Measurements from ENCODE around the gene SKIL.
A peak's percentile ranks its signal among the peaks of the same experiment; 100 is the strongest.

SKIL gene

DNA sequence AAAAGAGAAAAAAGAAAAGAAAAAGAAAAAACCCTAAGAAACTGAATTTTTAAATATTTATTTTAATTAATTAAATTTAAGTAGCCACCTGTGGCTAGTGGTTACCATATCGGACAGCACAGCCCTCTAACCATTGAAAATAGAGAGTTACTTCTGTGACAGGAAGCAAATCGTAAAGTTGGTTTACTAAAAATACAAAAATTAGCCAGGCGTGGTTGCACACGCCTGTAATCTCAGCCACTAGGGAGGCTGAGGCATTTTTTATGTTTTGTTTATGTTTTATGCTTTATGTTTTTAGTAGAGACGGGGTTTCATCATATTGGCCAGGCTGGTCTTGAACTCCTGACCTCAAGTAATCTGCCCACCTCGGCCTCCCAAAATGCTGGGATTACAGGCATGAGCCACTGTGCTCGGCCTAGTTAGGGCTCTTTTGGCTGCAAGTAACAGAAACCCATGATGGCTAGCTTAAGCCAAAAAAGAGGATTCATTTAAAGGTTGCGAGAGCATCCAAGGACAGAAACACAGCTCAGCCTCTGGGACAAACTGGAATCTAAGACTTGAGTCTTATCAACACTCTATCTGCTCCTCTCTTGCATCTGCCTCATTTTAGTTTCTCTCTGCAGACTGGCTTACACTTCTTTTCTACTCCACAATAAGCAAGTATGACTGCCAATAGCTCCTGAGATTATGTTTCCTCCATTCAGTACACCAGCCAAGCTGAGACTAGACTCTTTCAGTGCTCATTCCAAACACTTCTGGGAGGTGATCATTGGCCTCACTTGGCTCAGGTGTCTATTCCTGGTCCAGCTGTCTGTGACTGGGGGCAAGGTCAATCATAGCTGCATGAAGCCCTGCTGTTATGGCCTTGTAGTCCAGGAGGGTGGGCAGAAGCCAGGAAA lies 6.8 kb upstream of the SKIL start:
- no peak for DNase-seq (ENCODE audit: low spot score)

DNA sequence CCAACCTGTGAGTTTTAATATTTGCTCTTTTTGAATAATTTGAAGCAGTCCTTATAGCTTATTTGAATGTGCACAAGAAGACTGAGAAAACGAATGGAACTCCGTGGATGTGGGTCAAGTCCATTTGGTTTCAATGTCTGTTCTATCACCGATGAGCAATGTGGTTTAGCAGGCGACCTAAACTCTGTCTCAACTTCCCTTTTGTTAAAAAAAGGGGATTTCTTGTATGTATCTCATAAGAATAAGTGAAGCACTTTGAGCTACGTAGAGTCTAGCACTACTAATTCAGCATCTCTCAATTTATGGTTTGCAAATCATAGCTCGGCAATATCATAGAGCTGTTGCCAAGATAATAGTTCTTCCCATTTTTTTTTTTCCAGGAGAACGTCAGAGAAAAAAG lies 4.6 kb upstream of the SKIL start:
- no peak for DNase-seq (ENCODE audit: low spot score)

DNA sequence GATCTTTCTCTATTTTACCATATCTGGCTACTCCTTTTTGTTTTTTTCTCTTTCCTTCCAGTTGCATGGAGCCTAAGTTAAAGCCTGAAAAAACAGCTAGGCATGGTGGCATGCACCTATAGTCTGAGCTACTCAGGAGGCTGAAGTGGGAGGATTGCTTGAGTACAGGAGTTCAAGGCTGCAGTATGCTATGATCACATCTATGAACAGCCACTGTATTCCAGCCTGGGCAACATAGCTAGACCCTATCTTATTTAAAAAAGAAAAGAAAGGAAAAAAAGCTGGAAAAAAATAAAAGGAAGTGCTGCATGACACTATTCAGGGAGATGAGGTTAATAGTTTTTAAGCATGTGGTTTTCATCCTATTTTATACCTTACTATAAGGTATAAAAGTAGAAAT lies 4.0 kb upstream of the SKIL start:
- DNase-seq (ENCODE audit: low spot score), result no peak

DNA sequence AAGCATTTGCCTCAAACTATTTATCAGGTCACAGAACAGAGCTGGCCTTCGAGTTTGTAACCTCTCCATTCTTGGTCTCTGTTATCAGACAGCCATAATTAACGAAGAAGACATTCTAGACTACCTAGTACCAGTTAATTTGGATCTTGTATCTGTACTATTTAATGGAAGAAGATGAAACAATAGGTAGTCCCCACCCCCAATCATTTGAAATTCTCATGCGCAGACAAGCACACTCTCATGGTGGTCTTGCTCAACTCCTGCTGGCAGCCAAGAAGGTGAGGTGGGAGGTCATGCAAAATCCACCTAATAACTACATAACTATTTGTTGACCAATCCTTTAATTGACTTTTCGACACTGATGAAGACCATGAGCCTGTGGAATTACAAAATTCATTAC lies 2.8 kb upstream of the SKIL start:
- no peak for DNase-seq (ENCODE audit: low spot score)

DNA sequence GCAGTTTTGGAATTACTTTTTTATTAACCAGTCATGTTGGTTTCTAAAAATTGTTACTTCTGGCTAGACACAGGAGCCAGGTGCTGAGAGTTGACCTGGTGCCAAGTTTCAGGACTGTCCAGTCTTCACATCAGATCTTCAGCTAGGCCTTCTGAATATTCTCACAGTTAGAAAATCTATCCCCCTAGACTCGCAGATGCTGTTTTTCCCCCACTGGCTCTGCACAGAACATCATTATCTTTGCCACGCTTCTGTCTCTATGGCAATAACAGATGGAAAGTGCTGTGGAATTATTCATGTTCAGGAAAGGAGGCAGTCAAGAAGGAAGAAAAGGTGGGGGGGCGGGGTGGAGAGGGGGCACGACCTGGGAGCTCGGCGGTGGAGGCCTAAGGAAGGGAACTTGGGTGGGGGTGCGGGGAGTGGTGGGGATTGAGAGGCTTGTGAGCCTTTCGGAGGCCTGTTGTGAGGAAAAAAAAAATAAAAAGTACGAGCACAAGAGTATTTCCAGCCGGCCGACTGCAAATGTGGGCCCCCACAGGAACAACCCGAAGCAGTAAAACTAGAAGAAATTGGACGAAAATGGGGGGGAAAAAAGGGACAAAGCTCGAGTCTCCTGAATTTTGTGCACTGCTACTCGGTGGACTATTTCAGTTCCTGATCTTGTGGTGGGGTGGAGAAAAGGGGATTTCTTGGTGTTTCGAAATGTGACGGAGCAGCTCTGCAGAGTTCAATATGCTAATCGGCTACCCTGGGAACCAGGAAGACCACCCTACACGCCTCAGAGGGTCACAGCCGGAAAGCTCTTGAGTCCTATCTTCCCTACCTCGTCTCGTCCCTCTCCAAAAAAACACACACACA lies 1.5 kb upstream of the SKIL start:
- no peak for DNase-seq (ENCODE audit: low spot score)

DNA sequence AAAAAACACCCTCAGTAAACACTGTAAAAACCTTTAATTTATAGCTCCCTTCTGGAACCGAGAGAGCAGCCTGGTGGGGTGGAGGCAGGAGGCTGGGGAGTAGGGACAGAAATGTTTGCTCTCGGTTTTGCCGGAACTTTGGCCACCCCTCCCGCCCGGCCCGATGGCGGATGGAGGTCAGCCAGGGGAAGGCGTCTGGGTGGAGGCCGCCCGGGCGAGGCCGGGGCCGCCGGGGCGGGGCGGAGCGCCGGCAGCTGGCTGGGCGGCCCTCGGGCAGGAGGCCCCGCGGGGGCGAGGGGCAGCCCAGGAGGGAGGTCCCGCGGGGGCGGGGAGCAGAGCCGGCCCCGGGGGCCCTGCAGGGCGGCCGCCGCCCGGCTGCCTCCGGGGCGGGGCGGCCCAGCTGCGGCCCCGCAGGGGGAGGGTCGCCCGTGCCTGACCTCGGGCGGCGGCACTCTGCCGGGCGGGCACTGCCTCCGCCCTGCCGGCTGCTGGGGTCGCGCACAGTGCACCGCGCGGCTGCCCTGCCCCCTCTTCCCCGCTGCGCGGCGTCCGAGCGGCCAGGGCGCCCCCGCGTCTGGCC lies 829 bp upstream of the SKIL start:
- DNase-seq (ENCODE audit: low spot score), result peak; percentile 59

DNA sequence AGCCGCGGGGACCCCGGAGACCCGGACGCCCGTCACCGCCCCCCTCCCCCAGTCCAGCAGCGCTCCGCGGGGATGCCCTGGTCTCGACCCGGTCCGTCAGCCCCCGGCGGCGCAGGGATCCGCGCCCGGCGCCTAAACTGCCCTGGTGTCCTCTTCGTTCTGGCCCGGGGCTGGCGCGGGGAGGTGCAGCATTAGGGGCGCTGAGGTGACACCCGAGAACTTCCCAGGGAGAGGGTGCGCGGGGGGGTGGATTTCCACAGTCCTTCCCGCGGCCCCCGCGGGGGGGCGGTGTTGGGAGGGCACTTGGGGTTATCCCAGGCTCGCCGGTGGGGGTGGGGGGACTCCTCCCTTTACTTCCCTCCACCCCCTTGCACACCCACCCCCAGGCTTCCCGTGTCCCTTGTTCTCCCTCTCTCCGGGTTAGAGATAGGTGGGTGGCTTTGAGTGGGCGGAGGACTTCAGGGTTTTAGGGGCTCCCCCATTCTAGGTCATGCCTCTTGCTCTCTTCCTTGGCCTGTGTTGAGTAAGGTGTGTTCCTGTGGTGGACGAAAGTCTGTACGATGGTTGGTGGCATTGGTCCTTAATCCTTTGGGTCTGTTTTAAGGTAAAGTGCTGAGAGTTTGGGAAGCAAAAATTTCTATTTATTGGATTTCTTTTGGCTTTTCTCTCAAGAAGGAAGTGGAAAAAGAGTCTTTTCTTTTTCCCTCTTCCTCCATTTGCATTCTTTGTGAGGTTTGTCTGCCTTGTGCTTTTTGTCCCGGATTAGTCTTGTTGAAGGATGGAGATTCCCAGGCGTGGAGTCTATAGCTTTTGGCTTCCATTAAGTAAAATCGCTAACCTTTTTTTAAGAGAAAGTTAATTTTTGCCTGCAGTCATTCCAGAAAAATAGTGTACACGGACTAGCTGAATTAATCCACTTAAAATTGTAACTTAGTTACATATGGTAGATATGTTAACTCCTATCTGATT lies 811 bp downstream of the SKIL start:
- DNase-seq (ENCODE audit: low spot score), result no peak

DNA sequence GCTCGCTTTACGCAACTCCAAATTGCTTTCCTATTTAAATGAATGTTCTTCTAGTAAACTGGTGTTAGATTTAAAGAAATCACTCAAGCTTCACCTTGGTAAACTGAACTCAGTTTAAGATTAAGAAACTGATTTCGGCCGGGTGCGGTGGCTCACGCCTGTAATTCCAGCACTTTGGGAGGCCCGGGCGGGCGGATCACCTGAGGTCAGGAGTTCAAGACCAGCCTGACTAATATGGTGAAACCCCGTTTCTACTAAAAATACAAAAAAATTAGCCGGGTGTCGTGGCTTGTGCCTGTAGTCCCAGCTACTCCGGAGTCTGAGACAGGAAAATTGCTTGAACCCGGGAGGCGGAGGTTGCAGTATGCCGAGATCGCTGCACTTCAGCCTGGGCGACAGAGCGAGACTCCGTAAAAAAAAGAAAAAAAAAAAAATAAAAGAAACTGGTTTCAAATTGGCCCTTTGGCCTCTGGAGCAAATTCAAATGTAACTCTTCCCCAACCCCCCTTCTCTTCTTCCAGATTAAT lies 1.7 kb downstream of the SKIL start:
- DNase-seq (ENCODE audit: low spot score), result no peak

DNA sequence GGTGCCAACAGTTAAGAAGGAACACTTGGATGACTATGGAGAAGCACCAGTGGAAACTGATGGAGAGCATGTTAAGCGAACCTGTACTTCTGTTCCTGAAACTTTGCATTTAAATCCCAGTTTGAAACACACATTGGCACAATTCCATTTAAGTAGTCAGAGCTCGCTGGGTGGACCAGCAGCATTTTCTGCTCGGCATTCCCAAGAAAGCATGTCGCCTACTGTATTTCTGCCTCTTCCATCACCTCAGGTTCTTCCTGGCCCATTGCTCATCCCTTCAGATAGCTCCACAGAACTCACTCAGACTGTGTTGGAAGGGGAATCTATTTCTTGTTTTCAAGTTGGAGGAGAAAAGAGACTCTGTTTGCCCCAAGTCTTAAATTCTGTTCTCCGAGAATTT lies 3.0 kb downstream of the SKIL start:
- DNase-seq (ENCODE audit: low spot score), result no peak

DNA sequence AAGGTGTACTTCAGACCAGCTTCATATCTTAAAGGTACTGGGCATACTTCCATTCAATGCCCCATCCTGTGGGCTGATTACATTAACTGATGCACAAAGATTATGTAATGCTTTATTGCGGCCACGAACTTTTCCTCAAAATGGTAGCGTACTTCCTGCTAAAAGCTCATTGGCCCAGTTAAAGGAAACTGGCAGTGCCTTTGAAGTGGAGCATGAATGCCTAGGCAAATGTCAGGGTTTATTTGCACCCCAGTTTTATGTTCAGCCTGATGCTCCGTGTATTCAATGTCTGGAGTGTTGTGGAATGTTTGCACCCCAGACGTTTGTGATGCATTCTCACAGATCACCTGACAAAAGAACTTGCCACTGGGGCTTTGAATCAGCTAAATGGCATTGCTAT lies 3.4 kb downstream of the SKIL start:
- DNase-seq (ENCODE audit: low spot score), result no peak

DNA sequence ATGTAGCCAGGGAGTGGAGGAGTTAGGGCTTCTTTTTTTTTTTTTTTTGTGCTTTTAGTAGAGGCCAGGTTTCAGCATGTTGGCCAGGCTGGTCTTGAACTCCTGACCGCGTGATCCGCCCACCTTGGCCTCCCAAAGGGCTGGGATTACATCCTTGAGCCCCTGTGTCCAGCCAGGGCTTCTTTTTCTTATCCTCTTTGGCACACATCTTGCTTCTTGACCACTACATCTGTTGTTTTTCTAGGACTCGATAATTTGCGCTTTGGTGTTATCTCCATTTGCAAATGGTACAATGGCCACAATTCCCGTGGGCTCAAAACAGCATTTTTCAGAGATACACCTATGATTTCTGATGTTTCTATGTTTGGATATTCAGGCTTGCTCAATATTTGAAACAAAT lies 4.2 kb downstream of the SKIL start:
- no peak for DNase-seq (ENCODE audit: low spot score)

DNA sequence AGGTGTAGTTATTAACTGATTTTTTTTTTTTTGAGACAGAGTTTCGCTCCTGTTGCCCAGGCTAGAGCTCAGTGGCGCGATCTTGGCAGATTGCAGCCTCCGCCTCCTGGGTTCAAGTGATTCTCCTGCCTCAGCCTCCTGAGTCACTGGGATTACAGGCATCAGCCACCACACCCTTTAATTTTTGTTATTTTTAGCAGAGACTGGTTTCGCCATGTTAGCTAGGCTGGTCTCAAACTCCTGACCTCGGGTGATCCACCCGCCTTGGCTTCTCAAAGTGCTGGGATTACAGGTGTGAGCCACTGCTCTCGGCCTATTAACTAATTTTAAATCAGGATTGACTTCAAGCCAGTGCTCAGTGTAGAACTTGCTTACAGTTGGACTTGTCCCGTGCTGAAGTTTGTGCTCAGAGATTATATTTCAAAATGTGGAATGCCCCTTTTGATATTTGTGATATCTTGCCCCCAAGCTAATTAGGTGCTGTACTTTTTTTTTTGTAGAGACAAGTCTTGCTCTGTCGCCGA lies 6.0 kb downstream of the SKIL start:
- no peak for DNase-seq (ENCODE audit: low spot score)

DNA sequence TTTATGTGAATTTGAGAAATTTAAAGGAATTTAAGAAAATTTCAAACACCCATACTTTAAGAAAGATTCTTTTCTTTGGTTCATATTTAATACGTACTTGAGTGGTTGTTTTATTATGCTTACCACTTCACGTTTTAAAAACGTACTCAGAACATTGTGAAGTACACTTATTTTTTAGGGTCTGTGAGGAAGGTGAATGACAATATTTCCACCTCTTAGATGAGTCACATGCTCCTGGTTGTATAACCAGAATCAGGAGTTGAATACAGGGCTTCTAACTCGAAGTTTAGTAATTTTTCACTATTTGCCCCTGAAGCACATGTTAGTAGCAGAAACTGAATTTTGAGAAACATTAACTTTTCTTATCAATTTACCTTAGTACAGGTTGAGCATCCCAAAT lies 7.5 kb downstream of the SKIL start:
- no peak for DNase-seq (ENCODE audit: low spot score)

DNA sequence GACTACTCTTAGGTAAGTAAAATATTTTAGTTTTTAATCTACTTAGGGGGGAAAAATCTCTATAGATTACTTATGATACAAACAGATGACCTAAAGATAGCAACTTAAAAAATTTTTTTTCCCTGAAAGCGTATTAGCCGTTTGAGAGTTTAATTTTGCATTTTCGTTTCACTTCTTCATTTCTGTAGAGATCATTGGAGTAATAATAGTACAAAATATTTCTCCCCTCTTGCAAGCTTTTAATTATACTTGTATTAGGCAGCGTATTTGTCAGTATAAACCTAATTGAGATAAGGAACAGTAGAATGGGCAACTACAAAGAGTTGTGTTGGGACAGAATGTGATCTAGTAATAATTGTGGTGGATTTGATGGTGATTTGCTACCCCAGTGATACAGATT lies 10.3 kb downstream of the SKIL start:
- DNase-seq (ENCODE audit: low spot score), result no peak

DNA sequence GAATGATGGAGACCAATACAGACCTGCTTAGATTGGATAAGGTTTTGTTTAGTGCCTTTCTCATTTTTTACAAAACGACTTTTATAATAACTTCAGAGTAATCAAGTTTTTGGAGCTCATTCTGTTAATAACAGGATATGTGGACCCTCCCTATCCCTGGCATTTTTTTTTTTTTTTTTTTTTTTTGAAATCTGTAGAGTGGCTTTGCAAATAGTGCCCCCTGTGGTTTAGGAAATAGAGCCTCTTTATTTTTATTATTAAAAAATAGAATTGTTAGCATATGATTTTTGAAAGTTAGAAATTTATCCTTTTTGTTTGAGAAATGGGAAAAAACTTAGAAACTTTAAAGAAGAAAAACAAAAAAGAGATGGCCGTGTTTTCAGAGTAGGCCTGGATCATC lies 11.4 kb downstream of the SKIL start:
- DNase-seq (ENCODE audit: low spot score), result no peak

DNA sequence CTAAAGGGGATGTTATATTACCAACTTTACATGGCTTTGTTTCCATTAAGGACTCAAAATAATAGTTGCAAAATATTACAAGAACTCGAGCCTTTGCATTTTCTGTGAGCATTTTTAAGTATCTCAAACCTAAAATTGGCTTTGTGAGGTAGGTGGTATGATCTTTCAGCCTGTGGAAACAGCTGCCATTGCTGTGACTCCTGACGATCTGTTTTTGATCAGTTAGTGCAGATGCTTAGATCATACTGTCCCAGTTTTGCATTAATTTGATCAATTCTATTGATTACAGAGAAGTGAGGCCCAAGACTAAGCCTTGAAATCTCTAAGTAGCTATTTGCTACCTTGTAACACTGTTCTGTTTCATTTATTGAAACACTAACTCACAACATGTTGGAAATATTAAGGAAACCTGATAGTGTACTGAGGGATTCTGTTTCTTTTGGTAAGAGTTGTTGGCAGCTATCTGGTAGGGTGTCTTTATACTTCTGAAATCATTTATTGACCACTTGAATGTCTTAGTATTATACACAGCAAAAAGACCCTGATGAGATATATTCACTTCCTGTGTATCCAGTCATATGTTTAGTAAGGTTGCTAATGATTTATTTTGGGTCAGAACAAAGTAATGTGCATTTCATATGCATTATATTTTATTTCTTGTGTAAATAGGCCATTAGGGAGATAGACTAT lies 14.8 kb downstream of the SKIL start:
- no peak for DNase-seq (ENCODE audit: low spot score)

DNA sequence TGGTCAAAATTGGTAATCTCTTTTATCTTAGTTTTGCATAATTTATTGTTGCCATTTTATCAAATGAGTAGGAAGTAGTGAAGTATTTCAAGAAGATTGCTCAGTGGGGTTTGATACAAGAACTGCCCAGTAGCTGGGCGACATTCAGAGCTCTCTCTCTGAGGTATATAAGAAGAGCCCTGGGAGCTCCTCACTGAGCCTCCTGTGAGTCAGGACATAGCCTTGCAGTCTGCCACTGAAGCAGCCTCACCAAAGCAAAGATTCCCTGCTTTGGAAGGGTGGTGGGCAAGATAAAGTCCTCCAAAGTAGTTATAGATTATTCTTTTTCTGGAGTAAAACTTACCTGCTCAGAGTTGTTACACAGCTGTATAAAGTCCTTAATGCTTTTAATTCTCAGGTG lies 26.1 kb downstream of the SKIL start:
- no peak for DNase-seq (ENCODE audit: low spot score)

DNA sequence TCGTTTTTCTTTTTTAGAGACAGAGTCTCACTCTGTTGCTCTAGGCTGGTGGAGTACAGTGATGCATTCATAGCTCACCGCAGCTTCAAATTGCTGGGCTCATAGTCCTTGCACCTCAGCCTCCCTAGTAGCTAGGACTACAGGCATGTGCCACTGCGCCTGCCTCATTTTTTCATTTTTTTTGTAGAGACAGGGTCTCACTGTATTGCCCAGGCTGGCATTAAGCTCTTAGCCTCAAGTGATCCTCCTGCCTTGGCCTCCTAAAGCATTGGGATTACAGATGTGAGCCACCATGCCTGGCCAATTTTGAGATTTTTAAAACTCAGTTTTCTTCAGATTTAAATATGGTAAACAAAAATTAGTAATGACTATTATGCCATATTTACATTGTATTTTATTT lies 29.0 kb downstream of the SKIL start:
- no peak for DNase-seq (ENCODE audit: low spot score)

DNA sequence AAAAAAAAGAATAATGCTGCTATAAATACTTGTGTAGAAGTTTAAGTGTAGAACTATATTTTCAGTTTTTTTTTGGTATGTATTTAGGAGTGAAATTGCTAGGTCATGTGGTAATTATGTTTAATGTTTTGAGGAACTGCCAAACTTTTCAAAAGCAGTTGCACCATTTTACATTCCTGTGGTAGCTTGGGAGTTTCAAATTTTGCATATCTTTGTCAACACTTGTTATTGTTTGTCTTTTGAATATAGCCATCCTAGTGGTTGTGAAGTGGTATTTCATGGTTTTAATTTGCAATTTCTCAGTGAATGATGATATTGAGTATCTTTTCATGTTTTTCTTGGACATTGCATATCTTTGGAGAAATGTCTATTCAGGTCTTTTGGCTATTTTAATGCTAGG lies 30.4 kb downstream of the SKIL start:
- DNase-seq (ENCODE audit: low spot score), result no peak

DNA sequence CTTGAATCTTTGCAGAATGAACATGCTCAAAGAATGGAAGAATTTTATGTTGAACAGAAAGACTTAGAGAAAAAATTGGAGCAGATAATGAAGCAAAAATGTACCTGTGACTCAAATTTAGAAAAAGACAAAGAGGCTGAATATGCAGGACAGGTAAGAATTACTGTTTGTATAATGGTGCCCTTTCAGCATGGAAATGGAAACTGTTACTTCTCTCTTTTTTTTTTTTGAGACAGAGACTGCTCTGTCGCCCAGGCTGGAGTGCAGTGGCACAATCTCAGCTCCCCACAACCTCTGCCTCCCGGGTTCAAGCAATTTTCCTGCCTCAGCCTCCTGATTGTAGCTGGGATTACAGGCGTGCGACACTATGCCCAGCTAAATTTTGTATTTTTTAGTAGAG lies 33.6 kb downstream of the SKIL start:
- DNase-seq (ENCODE audit: low spot score), result no peak

DNA sequence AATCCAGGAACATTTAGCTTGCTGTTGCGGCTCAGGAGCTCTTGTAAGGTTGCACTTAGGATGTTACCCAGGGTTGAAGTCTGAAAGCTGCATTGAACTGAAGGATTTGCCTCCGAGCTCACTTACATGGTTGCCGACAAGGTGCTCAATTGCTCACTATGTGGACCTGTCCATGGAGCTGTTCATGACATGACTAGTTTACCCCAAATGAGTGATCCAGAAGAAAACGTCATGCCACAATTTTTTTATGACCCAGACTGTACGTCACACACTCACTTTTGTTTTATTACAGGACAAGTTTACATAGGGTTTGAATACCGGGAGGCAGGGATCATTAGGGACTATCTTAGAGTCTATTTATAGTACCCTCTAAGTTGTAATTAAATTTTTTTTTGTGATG lies 40.2 kb downstream of the SKIL start:
- no peak for DNase-seq (ENCODE audit: low spot score)
